Measurements from ENCODE around the gene OS9. TPM values are rescaled to one million over a fixed set of nuclear protein-coding genes. Genes with fewer than 3 reads are reported as not detected.
"Not testable (repeated sequence)": the region's sequence is repeated elsewhere in the genome, so short reads cannot be mapped to it uniquely, and the experiment has no call there.

OS9 gene
- total RNA-seq, 1 donor from 2014 or later: 133 TPM

DNA sequence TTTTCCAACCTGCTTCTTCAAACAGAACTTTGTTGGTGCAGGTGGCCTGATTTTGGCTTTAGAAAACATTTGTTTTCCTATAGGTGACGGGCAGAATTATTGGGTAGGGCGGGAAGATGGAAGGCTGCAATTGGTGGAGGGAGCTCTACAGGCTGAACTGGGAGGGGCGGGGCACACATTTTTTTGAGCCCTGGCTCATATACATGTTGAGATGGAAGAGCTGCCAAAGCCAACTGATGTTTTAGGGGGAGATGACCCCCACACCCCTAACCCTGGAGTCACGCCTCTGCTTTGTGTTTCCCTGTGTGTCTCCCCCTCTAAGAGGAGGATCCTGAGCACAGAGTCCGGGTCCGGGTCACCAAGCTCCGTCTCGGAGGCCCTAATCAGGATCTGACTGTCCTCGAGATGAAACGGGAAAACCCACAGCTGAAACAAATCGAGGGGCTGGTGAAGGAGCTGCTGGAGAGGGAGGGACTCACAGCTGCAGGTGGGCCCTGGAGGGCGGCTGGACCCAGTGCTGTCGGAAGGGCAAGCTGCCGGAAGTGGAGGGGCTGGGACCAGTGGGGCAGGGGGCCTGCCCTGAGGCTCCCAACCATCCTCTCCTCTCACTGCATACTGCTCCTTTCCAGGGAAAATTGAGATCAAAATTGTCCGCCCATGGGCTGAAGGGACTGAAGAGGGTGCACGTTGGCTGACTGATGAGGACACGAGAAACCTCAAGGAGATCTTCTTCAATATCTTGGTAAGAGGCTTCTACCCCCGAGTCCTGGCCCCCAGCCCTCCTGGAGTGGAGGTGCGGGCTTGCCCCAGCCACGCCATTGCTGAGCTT is 26.1 kb downstream of the OS9 start:
- intact Hi-C loops (cut with DNase I): no loop called here
- DNase-seq (ENCODE audit: low spot score): no peak

DNA sequence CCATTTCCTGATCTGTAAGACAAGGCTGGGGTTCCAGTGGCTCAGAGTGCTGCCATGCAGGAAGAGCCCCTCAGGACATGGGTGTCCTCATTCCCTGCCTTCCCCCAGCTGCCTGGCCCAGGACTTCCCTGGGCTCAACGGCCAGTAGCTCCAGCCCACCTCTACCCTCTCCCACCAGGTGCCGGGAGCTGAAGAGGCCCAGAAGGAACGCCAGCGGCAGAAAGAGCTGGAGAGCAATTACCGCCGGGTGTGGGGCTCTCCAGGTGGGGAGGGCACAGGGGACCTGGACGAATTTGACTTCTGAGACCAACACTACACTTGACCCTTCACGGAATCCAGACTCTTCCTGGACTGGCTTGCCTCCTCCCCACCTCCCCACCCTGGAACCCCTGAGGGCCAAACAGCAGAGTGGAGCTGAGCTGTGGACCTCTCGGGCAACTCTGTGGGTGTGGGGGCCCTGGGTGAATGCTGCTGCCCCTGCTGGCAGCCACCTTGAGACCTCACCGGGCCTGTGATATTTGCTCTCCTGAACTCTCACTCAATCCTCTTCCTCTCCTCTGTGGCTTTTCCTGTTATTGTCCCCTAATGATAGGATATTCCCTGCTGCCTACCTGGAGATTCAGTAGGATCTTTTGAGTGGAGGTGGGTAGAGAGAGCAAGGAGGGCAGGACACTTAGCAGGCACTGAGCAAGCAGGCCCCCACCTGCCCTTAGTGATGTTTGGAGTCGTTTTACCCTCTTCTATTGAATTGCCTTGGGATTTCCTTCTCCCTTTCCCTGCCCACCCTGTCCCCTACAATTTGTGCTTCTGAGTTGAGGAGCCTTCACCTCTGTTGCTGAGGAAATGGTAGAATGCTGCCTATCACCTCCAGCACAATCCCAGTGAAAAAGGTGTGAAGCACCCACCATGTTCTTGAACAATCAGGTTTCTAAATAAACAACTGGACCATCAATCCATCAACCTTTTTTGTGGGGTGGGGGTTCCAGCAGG is 27.0 kb downstream of the OS9 start:
- intact Hi-C loops (cut with DNase I): no loop called here
- no peak for DNase-seq (ENCODE audit: low spot score)

DNA sequence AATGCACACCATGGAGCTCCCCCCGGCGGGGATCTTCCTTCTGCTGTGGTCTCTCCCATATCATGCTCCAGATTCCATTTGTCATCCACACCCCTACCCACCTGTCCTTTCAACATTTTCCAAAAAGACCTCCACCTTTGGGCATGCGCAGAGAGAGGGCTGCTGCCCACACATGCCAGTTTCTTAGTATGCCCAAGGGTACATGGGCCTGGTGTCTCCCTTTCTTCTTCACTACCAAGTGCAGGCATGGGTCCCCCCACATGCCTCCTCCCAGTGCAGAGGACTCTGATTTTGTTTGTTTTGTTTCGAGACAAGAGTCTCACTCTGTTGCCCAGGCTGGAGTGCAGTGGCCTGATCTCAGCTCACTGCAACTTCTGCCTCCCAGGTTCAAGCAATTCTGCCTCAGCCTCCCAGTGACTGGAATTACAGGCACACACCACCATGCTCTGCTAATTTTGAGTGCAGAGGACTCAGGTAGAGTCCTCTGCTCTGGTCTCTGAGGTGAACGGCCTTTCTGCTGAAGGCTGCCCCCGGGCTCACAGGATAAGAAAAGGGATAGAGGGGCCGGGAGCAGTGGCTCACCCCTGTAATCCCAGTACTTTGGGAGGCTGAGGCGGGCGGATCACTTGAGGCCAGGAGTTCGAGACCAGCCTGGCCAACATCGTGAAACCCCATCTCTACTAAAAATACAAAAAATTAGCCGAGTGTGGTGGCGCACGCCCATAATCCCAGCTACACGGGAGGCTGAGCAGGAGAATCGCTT is 28.1 kb downstream of the OS9 start:
- DNase-seq (ENCODE audit: low spot score); intact Hi-C loops (cut with DNase I): not testable (repeated sequence)

DNA sequence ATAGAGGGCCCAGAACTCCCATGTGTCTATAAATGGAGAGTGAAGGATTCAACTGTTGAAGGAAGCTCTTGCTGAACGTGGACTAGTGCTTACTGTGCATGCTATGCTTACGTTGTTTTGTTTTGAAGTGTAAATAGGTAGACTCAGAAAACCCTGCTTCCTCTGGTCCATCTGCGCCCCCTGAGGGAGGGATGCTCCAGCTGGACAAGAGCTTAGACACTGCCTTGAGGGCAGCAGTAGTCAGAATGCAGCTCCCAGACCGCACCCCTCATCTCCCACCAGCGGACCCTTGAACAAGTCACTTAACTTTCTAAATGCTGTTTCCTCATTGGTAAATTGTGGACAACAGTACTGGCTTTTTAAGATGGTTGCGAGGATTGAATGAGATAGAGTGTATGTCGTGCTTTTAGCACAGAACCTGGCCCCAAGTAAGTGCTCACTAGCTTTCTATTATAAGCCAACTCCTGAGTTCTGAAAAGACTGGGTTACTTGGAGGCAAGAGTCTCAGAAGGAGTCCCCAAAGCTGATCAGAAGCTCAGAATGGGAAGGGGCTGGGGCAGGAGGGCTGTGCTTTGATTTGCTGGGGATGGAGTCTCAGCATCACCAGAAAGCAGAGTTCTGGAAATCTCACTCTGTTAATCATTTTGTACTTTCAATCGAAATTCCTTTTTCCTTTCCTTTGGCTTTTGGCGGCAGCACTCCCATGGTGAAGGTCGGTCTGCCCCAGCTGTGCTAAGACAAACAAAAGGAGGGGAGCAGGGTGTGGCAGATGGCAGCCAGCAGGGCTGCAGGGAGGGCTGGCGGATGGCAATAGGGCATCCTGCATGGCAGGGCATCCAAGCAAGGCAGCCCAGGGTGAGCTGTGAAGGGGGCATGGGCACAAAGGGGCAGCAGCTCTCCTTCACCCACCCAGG is 29.0 kb downstream of the OS9 start:
- intact Hi-C loops (cut with DNase I): no loop called here
- no peak for DNase-seq (ENCODE audit: low spot score)

DNA sequence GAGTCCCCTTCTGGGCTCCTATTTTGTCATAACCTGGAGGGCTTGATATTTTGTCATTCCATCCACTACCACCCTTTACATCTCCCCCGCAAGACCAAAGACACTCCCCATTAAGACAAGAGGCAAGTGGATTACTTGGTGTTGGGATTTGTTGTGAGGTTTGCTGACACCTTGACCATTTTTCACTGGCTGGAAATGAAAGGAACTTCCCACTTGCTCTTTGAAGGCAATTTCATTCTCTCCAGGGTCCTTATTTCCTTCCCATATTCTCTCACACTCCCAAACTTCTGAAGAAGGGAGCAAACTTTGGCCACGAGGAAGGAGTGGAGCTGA is 29.7 kb downstream of the OS9 start:
- intact Hi-C loops (cut with DNase I): no loop called here
- DNase-seq (ENCODE audit: low spot score): no peak

DNA sequence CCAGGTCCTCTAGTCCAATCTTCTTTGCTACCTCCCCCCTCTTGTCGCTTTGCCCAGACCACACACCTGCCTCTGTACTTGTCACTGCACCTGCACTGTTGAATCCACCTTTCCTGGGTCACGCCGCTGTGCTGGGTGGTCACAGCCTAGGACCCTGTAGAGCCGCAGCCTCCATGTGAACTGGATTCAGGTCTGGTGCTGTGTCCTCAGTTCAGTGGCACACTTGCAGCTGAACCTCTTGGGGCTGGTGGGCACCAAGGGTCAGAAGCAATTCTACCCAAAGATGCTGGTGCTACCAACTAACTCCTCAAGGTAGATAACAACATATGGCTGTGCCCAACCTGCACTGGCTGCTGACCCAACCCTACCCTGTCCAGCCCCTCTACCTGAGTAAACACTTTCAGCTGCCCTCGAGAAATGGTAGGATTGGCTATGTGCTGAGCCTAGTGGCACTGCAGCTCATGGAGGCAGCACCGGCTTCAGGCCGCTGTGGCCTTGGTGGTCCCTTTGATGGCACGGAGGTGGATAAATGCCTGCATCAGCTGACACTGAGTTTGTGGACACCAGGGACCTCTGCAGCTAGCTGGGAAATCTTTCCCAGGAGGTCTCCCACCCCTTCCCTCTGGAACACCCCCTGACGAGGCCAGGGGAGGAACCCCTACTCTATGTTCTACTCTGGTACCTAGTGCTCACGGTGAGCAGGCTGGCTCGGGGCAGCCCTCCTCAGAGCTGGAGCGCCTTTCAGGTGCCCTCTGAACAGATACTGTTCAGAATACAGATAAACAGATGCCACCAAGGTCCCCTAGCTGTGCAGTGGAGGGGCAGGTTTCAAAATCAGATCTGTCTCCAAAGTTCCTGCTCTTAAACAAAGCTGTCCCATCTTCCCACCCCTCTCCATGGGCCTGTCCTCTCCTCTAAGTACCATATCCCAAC is 30.3 kb downstream of the OS9 start:
- no peak for DNase-seq (ENCODE audit: low spot score)
- intact Hi-C loops (cut with DNase I): no loop called here

DNA sequence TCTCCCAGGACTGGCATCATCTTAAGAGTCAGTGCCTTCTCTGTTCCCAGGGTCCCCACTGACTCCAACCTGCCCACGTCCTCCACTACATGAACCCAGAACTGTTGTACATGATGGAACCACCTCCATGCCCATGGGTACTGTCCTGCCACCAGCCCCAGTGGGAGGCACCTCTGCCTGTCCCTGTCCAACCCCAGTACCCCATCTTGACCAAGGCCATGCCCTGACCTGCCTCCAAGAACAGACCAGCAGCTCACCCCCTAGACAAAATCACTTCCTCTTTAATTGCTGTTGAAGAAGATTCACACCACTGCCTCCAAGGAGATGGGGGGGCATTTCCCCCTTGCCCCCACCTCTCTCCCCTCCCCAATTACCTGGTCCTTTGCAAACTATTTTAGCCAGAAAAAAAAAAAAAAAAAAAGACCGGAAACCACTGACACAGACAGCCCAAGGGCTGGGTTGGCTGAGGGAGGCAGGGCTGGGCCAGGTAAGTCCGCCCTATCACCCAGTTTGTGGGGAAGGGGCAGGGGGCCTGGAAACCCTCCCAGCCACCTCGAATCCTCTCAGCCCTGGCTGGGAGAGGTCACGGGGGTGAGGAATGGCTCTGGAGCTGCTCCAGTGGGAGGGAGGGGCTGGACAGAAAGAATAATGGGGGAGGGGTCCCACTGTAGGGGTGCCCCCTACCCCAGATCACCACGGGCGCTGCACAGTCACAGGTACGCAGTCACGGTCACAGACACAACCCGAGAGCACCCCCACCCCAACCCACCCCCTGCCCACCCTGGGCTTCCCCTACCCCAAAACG is 31.2 kb downstream of the OS9 start:
- intact Hi-C loops (cut with DNase I): no loop called here
- DNase-seq (ENCODE audit: low spot score): no peak

DNA sequence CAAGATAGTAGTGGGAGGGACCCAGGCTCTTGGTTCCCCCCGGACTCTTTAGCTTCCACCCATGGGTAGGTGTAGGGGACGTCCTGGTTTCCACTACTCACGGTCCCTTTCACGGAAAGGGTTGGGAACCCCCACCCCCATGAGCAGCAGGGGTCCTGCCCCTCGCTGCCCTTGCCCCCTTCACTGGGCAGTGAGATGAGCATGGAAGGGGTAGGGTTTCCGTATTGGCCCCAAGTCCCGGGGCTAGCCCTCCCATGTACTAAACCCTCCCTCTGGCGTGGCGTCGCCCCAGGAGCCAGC is 31.9 kb downstream of the OS9 start:
- intact Hi-C loops (cut with DNase I): no loop called here

DNA sequence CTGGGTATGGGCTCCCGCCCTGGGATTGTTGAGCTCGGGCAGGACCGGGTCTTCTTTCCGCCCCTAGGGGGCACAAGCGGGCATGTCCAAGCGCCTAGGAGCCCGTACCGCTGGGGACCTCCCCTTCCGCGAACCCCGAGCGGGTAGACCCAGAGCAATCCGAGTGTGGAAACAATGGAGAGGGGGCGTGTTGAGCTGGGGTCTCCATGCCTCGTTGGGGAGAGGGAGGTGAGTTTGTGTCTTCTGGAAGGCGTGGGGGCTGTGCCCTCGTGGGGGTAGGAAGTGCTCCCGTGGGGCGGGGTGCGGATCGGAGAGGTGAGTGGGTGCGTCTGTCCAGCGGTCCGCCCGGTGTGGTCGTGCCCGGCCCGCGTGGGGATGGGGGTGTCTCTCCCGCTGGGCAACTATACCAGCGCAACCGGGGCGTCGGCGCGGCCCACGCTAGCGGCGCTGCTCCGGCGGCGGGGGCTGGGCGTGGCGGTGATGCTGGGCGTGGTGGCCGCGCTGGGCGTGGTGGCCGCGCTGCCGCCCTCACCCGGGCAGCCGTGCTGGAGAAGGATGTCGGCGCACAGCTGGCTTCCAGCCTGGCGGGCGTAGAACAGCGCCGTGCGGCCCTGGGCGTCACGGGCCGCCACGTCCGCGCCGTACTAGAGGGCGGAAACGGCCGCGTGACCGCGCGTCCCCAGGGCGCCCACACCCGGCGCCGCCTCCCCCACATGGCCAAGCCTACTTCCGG is 32.4 kb downstream of the OS9 start:
- intact Hi-C loops (cut with DNase I): no loop called here
- no peak for DNase-seq (ENCODE audit: low spot score)

More for the DNA sequence above, 31.9 kb downstream of the OS9 start:
- no peak for DNase-seq (ENCODE audit: low spot score)

DNA sequence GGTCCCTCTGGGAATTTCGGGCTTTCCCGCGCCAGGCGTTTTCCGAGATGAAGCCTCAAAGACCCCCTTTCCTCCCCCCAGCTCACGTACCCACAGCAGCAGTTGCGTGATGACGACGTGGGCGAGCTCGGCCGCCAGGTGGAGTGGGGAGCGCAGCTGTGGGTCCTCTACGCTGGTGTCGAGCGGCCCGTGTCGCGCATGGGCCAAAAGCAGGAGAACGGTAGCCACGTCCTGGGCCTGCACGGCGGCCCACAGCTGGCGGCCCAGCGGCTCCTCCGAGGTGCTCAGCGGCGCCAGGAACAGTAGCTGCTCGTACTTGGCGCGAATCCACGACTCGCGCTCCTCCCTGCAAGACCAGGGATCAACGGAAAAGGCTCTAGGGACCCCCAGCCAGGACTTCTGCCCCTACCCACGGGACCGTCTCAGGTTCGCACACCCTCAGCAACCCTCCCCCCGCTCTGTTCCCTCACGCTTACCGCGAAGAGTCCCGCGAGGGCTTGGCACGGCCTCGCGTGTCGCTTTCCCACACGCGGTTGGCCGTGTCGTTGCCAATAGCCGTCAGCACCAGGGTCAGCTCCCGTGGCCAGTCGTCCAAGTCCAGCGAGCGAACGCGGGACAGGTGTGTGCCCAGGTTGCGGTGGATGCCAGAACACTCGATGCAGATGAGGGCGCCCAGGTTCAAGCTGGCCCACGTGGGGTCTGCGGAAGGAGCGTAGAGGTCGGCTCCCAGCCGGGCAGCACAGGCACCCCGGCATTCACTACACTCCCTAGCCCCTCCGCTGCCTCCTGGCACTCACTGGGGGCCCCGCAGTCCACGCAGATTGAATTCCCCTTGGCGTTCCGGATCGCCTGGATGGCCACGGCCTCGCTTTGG is 33.2 kb downstream of the OS9 start:
- intact Hi-C loops (cut with DNase I): no loop called here
- no peak for DNase-seq (ENCODE audit: low spot score)

DNA sequence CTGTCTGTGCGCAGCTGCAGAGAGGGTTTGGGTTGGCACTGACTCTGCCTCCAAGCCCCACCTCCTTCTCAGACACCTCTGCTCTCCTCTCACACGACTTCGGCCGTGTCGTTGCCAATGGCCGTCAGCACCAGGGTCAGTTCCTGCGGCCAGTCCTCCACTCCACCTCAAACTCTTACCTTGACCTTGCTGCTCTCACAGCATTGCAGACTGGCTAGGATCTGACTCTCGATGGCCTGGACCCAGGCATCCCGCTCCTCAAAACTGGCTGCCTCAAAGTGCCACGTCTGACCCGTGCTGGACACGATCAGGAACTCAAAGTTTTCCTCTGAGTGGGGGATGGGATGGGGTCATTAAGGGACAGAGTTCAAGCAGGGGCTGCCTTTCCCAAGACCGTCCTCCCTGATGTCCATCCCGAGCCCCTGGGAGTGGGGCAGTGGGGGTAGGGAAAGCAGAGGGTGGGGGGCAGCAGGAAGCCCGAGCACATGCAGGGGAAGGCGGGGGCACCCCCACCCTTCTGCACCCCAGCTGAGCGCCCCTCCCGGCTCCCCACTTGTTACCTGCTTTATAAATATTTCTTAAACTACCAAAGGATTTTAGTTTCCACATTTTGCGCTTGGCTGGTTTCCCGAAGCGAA is 33.9 kb downstream of the OS9 start:
- DNase-seq (ENCODE audit: low spot score): no peak
- intact Hi-C loops (cut with DNase I): no loop called here

DNA sequence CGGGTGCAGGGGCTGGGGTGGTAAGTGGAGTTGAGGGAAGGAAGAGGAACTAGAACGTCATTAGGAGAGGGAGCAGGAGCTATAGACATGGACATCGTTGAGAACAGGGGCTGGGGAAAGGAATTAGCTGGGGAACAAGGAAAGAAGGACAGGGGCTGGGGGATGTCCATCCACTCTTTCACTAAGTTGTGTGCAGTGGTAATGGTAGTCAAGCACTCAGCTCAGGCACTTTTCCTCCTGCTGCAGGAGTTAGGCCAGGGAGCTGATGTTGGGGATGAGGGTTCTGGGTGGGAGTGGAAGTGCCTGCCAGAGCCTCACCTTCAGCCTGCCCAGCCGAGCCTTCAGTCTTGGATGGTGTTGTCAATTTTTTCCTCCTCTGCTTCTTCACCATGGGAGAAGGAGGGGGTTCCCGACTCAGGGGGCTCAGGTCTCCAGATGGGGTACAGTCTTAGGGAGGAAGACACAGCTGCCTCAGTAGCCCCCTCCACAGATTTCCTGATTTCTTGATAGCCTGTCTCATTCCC is 35.5 kb downstream of the OS9 start:
- no peak for DNase-seq (ENCODE audit: low spot score)
- intact Hi-C loops (cut with DNase I): no loop called here

DNA sequence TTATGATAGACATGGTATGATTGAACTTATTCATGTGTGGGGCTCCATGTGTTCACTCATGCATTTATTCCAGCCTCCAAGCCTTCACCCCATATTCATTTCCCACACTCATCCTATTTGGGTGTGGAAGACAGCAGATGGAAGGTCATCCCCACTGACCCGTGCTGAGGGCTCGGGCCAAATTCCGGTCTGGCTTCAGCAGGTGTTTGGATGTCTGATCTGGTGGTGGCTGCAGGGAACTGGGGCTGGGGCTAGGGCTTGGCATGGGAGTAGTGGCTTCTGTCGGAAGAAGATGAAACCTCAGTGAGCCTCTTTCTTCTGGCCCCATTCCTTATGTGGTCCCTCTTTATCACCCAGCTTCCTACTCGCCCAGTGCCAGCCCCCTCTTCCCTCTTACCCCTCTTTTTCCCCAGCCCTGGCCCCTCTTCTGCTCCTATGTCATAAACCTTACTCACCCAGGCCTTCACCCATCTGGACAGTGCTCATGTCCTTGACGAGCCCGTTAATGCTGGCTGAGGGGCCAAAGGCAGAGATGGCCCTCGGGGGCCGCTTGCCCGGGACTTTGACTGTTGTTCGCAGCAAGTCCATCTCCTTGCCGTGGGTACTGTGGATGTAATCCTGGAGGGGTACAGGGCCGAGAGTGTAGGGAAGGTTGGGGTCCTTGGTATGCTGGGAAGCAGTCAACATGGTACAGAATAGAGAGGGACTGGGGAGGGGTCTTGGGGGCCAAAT is 36.6 kb downstream of the OS9 start:
- no peak for DNase-seq (ENCODE audit: low spot score)
- intact Hi-C loops (cut with DNase I): no loop called here

DNA sequence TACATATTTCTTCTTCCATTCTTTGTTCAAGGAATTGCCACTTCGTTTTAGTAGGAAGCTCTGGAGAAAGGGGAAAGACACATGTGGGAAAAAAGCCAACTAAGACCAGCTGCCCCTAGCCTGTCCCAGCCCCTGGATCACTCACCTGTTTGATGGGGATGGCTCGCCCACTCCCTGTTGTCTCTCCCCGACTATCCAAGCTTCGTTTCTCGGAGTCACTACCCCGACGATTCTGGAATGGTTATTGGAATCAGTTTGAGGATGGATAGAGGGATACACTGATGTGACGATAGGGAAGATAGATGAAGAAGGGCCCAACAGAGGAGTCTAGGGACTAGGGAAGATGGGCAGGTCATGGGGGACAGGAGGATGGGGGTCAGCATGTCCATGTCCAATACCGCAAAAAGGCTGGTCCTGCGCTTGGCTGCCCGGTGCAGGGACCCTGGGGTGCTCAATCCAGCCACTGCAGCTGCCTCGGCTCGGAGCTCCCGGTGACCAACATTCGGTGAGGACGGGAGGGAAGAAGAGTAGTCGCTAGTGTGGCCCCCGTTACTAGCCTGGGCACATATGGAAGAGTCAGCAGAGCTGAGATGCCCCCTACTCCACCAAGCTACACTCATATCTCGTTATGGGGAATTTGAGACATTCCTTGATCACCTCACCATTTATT is 37.6 kb downstream of the OS9 start:
- intact Hi-C loops (cut with DNase I): no loop called here
- no peak for DNase-seq (ENCODE audit: low spot score)

Data from cardiac septum (tissue), 1 donor.